GM10248 (cell line): ENCODE data around the gene SIGLEC5.
A peak's percentile ranks its signal among the peaks of the same experiment; 100 is the strongest.

Source experiments
- CTCF ChIA-PET: fragments of 300-600 bp; sonication (Branson Sonifier 250); formaldehyde crosslinking; extraction: SDS; loops from one replicate; lab custom pipeline; 2021; ENCODE audit warnings: antibody characterized with exemption; lab: Yijun Ruan, JAX
- POLR2A ChIA-PET: fragments of 350-650 bp; sonication (Branson Sonifier 250); formaldehyde crosslinking; extraction: SDS; loops from one replicate; lab custom pipeline; 2020; ENCODE audit warnings: antibody characterized with exemption; lab: Yijun Ruan, JAX
- DNase-seq: peaks from one replicate; pipeline ENCODE4 v3.0.0; 2012; ENCODE audit errors: extremely low spot score
- CTCF ChIP-seq: IDR thresholded peaks from 2 replicates; pipeline ENCODE4 v1.5.1; 2012; ENCODE audit warnings: mild to moderate bottlenecking, low read depth; ENCODE audit errors: extremely low read depth, missing control alignments, control extremely low read depth

Gene SIGLEC5

GRCh38 chr19:51600940-51601580, 29.1 kb downstream of the SIGLEC5 start:
- peak; percentile 41 for DNase-seq
- POLR2A ChIA-PET = no interaction called here
- CTCF ChIA-PET = interaction anchor here (0.8 to 1.4 kb wide), 2 partner anchors 10 to 56 kb away, joined by 3 read pairs; no protein-coding TSS in a partner anchor
- TF ChIP-seq CTCF = peak; percentile 29

DNA sequence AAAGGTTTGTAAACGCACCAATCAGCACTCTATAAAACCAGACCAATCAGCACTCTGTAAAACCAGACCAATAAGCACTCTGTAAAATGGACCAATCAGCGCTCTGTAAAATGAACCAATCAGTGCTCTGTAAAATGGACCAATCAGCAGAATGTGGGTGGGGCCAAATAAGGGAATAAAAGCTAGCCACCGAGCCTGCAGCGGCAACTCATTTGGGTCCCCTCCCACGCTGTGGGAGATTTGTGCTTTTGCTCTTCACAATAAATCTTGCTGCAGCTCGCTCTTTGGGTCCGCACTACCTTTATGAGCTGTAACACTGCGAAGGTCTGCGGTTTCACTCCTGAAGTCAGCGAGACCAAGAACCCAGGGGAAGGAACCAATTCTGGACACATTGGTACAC, 31.1 kb downstream of the SIGLEC5 start:
- ChIA-PET CTCF (interaction anchor here (0.8 to 1.8 kb wide), 5 partner anchors 26 to 178 kb away, joined by 3 to 7 read pairs (median 4); no protein-coding TSS in a partner anchor), POLR2A (no interaction called here)
- DNase-seq = no peak
- TF ChIP-seq CTCF = no peak

GRCh38 chr19:51598159-51598915, 31.9 kb downstream of the SIGLEC5 start:
- no peak for TF ChIP-seq CTCF
- no peak for DNase-seq
- POLR2A ChIA-PET = no interaction called here
- CTCF ChIA-PET = interaction anchor here (0.8 to 1.8 kb wide), 6 partner anchors 10 to 177 kb away, joined by 3 to 7 read pairs (median 4); no protein-coding TSS in a partner anchor

- CTCF ChIA-PET = interaction anchor here (0.9 to 1.6 kb wide), 4 partner anchors 30 to 120 kb away, joined by 3 read pairs; no protein-coding TSS in a partner anchor
- no peak for TF ChIP-seq CTCF
- POLR2A ChIA-PET = no interaction called here
- DNase-seq = no peak
Observed at GRCh38 chr19:51595190-51596175, 34.7 kb downstream of the SIGLEC5 start.

DNA sequence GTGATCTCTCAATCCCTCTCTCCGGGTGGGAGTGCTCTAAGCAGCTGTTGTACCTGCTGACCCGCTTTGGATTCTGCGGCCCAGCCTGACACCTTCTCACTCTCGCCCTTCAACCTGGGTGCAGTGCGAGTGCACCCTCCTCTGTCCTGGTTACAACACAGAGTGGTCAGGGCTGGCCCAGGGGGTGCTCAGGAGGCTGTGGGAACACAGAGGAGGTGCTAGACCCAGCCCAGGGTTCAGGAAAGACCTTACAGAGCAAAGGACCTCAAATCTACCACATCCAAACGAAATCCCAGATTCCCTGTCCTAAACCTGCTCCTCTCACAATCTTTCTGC, 35.5 kb downstream of the SIGLEC5 start:
- DNase-seq = no peak
- ChIA-PET POLR2A (interaction anchor here (0.7 kb wide), 1 partner anchor 12 kb away, joined by 3 read pairs; no protein-coding TSS in a partner anchor), CTCF (interaction anchor here (1.0 to 1.1 kb wide), 2 partner anchors 29 to 153 kb away, joined by 3 read pairs; no protein-coding TSS in a partner anchor)

More for the DNA sequence above, 35.5 kb downstream of the SIGLEC5 start:
- TF ChIP-seq CTCF = no peak
